BLaER1 treated with 17β-estradiol and CSF1 and Interleukin-3, amounts not matched to agents 10 nM and 100 nM (cell line): ENCODE data around the gene MRPL43.

Source experiments
- H3K27ac ChIP-seq, 11 experiments: shearing (Covaris generic); formaldehyde crosslinking; 2 replicates each; pipeline ENCODE4 v1.8.1; 2022
- H3K27me3 ChIP-seq, 11 experiments: shearing (Covaris generic); formaldehyde crosslinking; 2 replicates each; pipeline ENCODE4 v1.8.1; 2022
- H3K36me3 ChIP-seq, 11 experiments: shearing (Covaris generic); formaldehyde crosslinking; 2 replicates each; pipeline ENCODE4 v1.8.1; 2022
- H3K4me1 ChIP-seq, 10 experiments: shearing (Covaris generic); formaldehyde crosslinking; 2 replicates each; pipeline ENCODE4 v1.8.1; 2022
- H3K4me2 ChIP-seq, 11 experiments: shearing (Covaris generic); formaldehyde crosslinking; 2 replicates each; pipeline ENCODE4 v1.8.1; 2022
- H3K4me3 ChIP-seq, 10 experiments: shearing (Covaris generic); formaldehyde crosslinking; 2 replicates each; pipeline ENCODE4 v1.8.1; 2022
- H3K9ac ChIP-seq, 11 experiments: shearing (Covaris generic); formaldehyde crosslinking; 2 replicates each; pipeline ENCODE4 v1.8.1; 2022
- H3K9me3 ChIP-seq, 11 experiments: shearing (Covaris generic); formaldehyde crosslinking; replicated peaks in 1 of 11; 2 replicates each; pipeline ENCODE4 v1.8.1; 2022
- H4K20me1 ChIP-seq, 11 experiments: shearing (Covaris generic); formaldehyde crosslinking; 2 replicates each; pipeline ENCODE4 v1.8.1; 2022
- Cebpa-rat ChIP-seq, 11 experiments: shearing (Covaris generic); IDR thresholded peaks; 2 replicates each; pipeline ENCODE4 v1.8.1; 2022

MRPL43 gene

GRCh38 chr10:101022967-101023705 lies 35.8 kb upstream of the MRPL43 start:
- H3K27ac ChIP-seq = no peak overlapping the region
- TF ChIP-seq Cebpa-rat (IDR thresholded peaks at IDR 0.05) = no peak

GRCh38 chr10:101021692-101022251 lies 34.5 kb upstream of the MRPL43 start:
- H3K4me2 ChIP-seq = peak overlapping the region in 9 of 11 experiments; percentile 12 to 91 (median 50); a peak in 17 of 22 replicates
- no peaks in the 10 kb centered on the region; a peak in 1 of 22 replicates for H3K27me3 ChIP-seq
- H3K4me3 ChIP-seq = no peak overlapping the region
- no peak overlapping the region for H3K27ac ChIP-seq
- no peak for TF ChIP-seq Cebpa-rat (IDR thresholded peaks at IDR 0.05)
- H3K9me3 ChIP-seq = no peaks in the 10 kb centered on the region
- no peaks in the 10 kb centered on the region for H3K36me3 ChIP-seq
- H4K20me1 ChIP-seq = no peaks in the 10 kb centered on the region; a peak in 1 of 22 replicates
- no peak overlapping the region for H3K9ac ChIP-seq
- peaks cover 52 to 66% (median 61%) of the 10 kb centered on the region in 10 experiments for H3K4me1 ChIP-seq

More at GRCh38 chr10:101022967-101023705, 35.8 kb upstream of the MRPL43 start:
- peak overlapping the region in 1 of 11 experiments; percentile 12; a peak in 1 of 22 replicates for H3K4me2 ChIP-seq
- H4K20me1 ChIP-seq = no peaks in the 10 kb centered on the region; a peak in 1 of 22 replicates
- H3K9ac ChIP-seq = no peak overlapping the region
- H3K9me3 ChIP-seq = no peaks in the 10 kb centered on the region
- no peaks in the 10 kb centered on the region for H3K36me3 ChIP-seq
- H3K4me3 ChIP-seq = no peak overlapping the region
- peaks cover 51 to 65% (median 61%) of the 10 kb centered on the region in 10 experiments for H3K4me1 ChIP-seq
- no peaks in the 10 kb centered on the region for H3K27me3 ChIP-seq

- H3K9ac ChIP-seq = 0 out of 22 replicates have a peak overlapping the region, but pooled peaks of 1 of the 11 experiments have one; percentile 9
- H3K27ac ChIP-seq = no peak overlapping the region
- H3K27me3 ChIP-seq = no peaks in the 10 kb centered on the region; a peak in 1 of 22 replicates
- H3K9me3 ChIP-seq = no peaks in the 10 kb centered on the region
- H3K4me3 ChIP-seq = no peak overlapping the region
- no peaks in the 10 kb centered on the region; a peak in 1 of 22 replicates for H4K20me1 ChIP-seq
- TF ChIP-seq Cebpa-rat (IDR thresholded peaks at IDR 0.05) = no peak
- H3K4me2 ChIP-seq = peak overlapping the region; percentile 12 to 95 (median 53); a peak in 20 of 22 replicates
- peaks cover 53 to 67% (median 62%) of the 10 kb centered on the region in 10 experiments for H3K4me1 ChIP-seq
- H3K36me3 ChIP-seq = no peaks in the 10 kb centered on the region
These were observed 33.9 kb upstream of the MRPL43 start for GRCh38 chr10:101021239-101021638.

- Histone ChIP-seq H3K9ac (0 out of 22 replicates have a peak overlapping the region, but pooled peaks of 1 of the 11 experiments have one; percentile 9), H3K4me1 (peaks cover 59 to 74% (median 68%) of the 10 kb centered on the region in 10 experiments), H3K4me2 (peak overlapping the region; percentile 12 to 98 (median 91); a peak in 18 of 22 replicates), H3K27me3 (no peaks in the 10 kb centered on the region; a peak in 1 of 22 replicates), H4K20me1 (peaks cover 0 to 3% (median 0%) of the 10 kb centered on the region in 11 experiments; a peak in 2 of 22 replicates), H3K27ac (no peak overlapping the region), H3K4me3 (no peak overlapping the region), H3K36me3 (no peaks in the 10 kb centered on the region), H3K9me3 (no peaks in the 10 kb centered on the region)
- TF ChIP-seq Cebpa-rat (IDR thresholded peaks at IDR 0.05) = no peak
These were observed 33.3 kb upstream of the MRPL43 start for GRCh38 chr10:101020427-101021075.

GRCh38 chr10:101019440-101019703 lies 32.1 kb upstream of the MRPL43 start:
- H4K20me1 ChIP-seq = peaks cover 0 to 10% (median 0%) of the 10 kb centered on the region in 11 experiments; a peak in 2 of 22 replicates
- peak overlapping the region in 9 of 11 experiments; percentile 65 to 86 (median 77); a peak in 17 of 22 replicates for H3K9ac ChIP-seq
- H3K36me3 ChIP-seq = no peaks in the 10 kb centered on the region
- H3K9me3 ChIP-seq = no peaks in the 10 kb centered on the region
- no peak for TF ChIP-seq Cebpa-rat (IDR thresholded peaks at IDR 0.05)
- peak overlapping the region in 10 of 11 experiments; percentile 73 to 95 (median 84); a peak in 18 of 22 replicates for H3K27ac ChIP-seq
- peaks cover 71 to 84% (median 79%) of the 10 kb centered on the region in 10 experiments for H3K4me1 ChIP-seq
- H3K27me3 ChIP-seq = no peaks in the 10 kb centered on the region; a peak in 1 of 22 replicates
- peak overlapping the region; percentile 83 to 98 (median 91) for H3K4me2 ChIP-seq
- H3K4me3 ChIP-seq = peak overlapping the region; percentile 6 to 62 (median 51); a peak in 13 of 20 replicates

GRCh38 chr10:101018600-101019439 lies 31.5 kb upstream of the MRPL43 start:
- H3K4me2 ChIP-seq = peak overlapping the region; percentile 83 to 98 (median 91)
- H3K36me3 ChIP-seq = no peaks in the 10 kb centered on the region
- peak overlapping the region; percentile 62 to 86 (median 77) for H3K9ac ChIP-seq
- H3K27me3 ChIP-seq = no peaks in the 10 kb centered on the region; a peak in 1 of 22 replicates
- H3K9me3 ChIP-seq = no peaks in the 10 kb centered on the region
- peak overlapping the region; percentile 59 to 95 (median 84) for H3K27ac ChIP-seq
- peak overlapping the region; percentile 22 to 62 (median 51); a peak in 19 of 20 replicates for H3K4me3 ChIP-seq
- peaks cover 75 to 90% (median 85%) of the 10 kb centered on the region in 10 experiments for H3K4me1 ChIP-seq
- H4K20me1 ChIP-seq = peaks cover 0 to 10% (median 0%) of the 10 kb centered on the region in 11 experiments; a peak in 2 of 22 replicates
- no peak for TF ChIP-seq Cebpa-rat (IDR thresholded peaks at IDR 0.05)

- Histone ChIP-seq H4K20me1 (peaks cover 0 to 10% (median 0%) of the 10 kb centered on the region in 11 experiments; a peak in 2 of 22 replicates), H3K9me3 (no peaks in the 10 kb centered on the region), H3K36me3 (no peaks in the 10 kb centered on the region), H3K4me1 (peaks cover 82 to 92% (median 89%) of the 10 kb centered on the region in 10 experiments), H3K27me3 (no peaks in the 10 kb centered on the region; a peak in 1 of 22 replicates), H3K4me3 (peak overlapping the region in 9 of 10 experiments; percentile 33 to 62 (median 52); a peak in 17 of 20 replicates), H3K4me2 (peak overlapping the region; percentile 83 to 98 (median 91)), H3K27ac (peak overlapping the region; percentile 59 to 95 (median 84)), H3K9ac (peak overlapping the region; percentile 62 to 86 (median 77))
- TF ChIP-seq Cebpa-rat (IDR thresholded peaks at IDR 0.05) = peak in 2 of 11 experiments; percentile 29 to 41; a peak in 2 of 22 replicates
These were observed 30.9 kb upstream of the MRPL43 start for GRCh38 chr10:101018118-101018599.

- no peaks in the 10 kb centered on the region; a peak in 1 of 22 replicates for H3K27me3 ChIP-seq
- H3K36me3 ChIP-seq = no peaks in the 10 kb centered on the region
- TF ChIP-seq Cebpa-rat (IDR thresholded peaks at IDR 0.05) = no peak
- H3K4me1 ChIP-seq = peaks cover 85 to 100% (median 94%) of the 10 kb centered on the region in 10 experiments
- no peak overlapping the region for H3K4me3 ChIP-seq
- no peaks in the 10 kb centered on the region for H3K9me3 ChIP-seq
- H3K27ac ChIP-seq = peak overlapping the region in 1 of 11 experiments; percentile 95; a peak in 1 of 22 replicates
- H4K20me1 ChIP-seq = peaks cover 0 to 10% (median 0%) of the 10 kb centered on the region in 11 experiments; a peak in 1 of 22 replicates
- peak overlapping the region; percentile 36 to 98 (median 91); a peak in 20 of 22 replicates for H3K4me2 ChIP-seq
- peak overlapping the region in 4 of 11 experiments; percentile 23 to 50 (median 32); a peak in 1 of 22 replicates for H3K9ac ChIP-seq
These were observed 29.5 kb upstream of the MRPL43 start for GRCh38 chr10:101016814-101017213.
